HepG2 (cell line): ENCODE measurements around the gene RCC2. TPM values are rescaled to one million over a fixed set of nuclear protein-coding genes. Genes with fewer than 3 reads are reported as not detected.

Experiments
- ARHGAP35 ChIP-seq: sonication (generic); formaldehyde crosslinking; IDR thresholded peaks from 2 replicates; pipeline ENCODE4 v1.9.0; 2022; ENCODE audit warnings: mild to moderate bottlenecking, inconsistent platforms, moderate library complexity, missing genetic modification reagents, borderline replicate concordance
- FOXP4 ChIP-seq: sonication (generic); formaldehyde crosslinking; IDR thresholded peaks from 2 replicates; pipeline ENCODE4 v1.4.0; 2020; ENCODE audit warnings: missing genetic modification reagents
- HDAC2 ChIP-seq: sonication (generic); formaldehyde crosslinking; IDR thresholded peaks from 2 replicates; pipeline ENCODE4 v1.4.0; 2020; ENCODE audit warnings: missing genetic modification reagents
- MTA3 ChIP-seq: sonication (generic); formaldehyde crosslinking; IDR thresholded peaks from 2 replicates; pipeline ENCODE4 v1.4.0; 2020; ENCODE audit warnings: missing genetic modification reagents
- MTF1 ChIP-seq: sonication (generic); formaldehyde crosslinking; IDR thresholded peaks from 2 replicates; pipeline ENCODE4 v1.5.0; 2020; ENCODE audit warnings: missing genetic modification reagents
- MXD3 ChIP-seq: IDR thresholded peaks from 2 replicates; pipeline ENCODE4 v1.6.1; 2016; ENCODE audit warnings: mild to moderate bottlenecking, missing biosample characterization, missing genetic modification reagents
- PHF21A ChIP-seq: sonication (generic); formaldehyde crosslinking; IDR thresholded peaks from 2 replicates; pipeline ENCODE4 v1.5.0; 2020; ENCODE audit warnings: mild to moderate bottlenecking, missing genetic modification reagents
- POLR2A ChIP-seq, 2 experiments: IDR thresholded peaks; 2 replicates each; pipeline ENCODE4 v1.6.1; 2011; ENCODE audit warnings: low read depth in 2 of 2, low read length in 2 of 2, mild to moderate bottlenecking in 1 of 2, moderate library complexity in 1 of 2; ENCODE audit not compliant: insufficient read depth in 1 of 2
- ZBTB39 ChIP-seq: sonication (generic); formaldehyde crosslinking; IDR thresholded peaks from 2 replicates; pipeline ENCODE4 v1.5.0; 2020; ENCODE audit warnings: missing genetic modification reagents
- ZBTB44 ChIP-seq: sonication (generic); formaldehyde crosslinking; IDR thresholded peaks from 2 replicates; pipeline ENCODE4 v1.4.0; 2020; ENCODE audit warnings: missing genetic modification reagents
- ZNF143 ChIP-seq: sonication (generic); formaldehyde crosslinking; IDR thresholded peaks from 2 replicates; pipeline ENCODE4 v1.4.0; 2020; ENCODE audit warnings: missing genetic modification reagents
- ZNF766 ChIP-seq: sonication (generic); formaldehyde crosslinking; IDR thresholded peaks from 2 replicates; pipeline ENCODE4 v1.5.0; 2020; ENCODE audit warnings: missing genetic modification reagents, borderline replicate concordance
- ZNF775 ChIP-seq: sonication (generic); formaldehyde crosslinking; IDR thresholded peaks from 2 replicates; pipeline ENCODE4 v1.4.0; 2020; ENCODE audit warnings: missing genetic modification reagents, mild to moderate bottlenecking, moderate library complexity, borderline replicate concordance
- ZNF816 ChIP-seq: sonication (generic); formaldehyde crosslinking; IDR thresholded peaks from 2 replicates; pipeline ENCODE4 v1.8.0; 2022; ENCODE audit warnings: missing genetic modification reagents, mild to moderate bottlenecking, borderline replicate concordance
- ZXDC ChIP-seq: sonication (generic); formaldehyde crosslinking; IDR thresholded peaks from 2 replicates; pipeline ENCODE4 v1.5.0; 2020; ENCODE audit warnings: mild to moderate bottlenecking, missing genetic modification reagents
- polyA plus RNA-seq, 8 experiments: library from polyadenylated mRNA; depleted of rRNA in 3 of 8; stranded (reverse) in 7 of 8; unstranded in 1 of 8; fragments of >200 nt; fragmentation: Illumina TruSeq in 4 of 8; extraction: Trizol in 4 of 8; gene quantifications; 2 replicates each; pipeline versions ENCODE4 v1.2.1 to v1.2.3, GENCODE V29; 2011 to 2016; ENCODE audit warnings: low read depth in 4 of 8, missing spikeins in 1 of 8, mixed read lengths in 1 of 8; ENCODE audit not compliant: insufficient read depth in 1 of 8
- total RNA-seq, 5 experiments: library from RNA; depleted of rRNA; stranded (reverse); fragments of >200 nt; fragmentation: Illumina TruSeq; extraction: Trizol; gene quantifications; 2 replicates each; pipeline ENCODE4 v1.2.3, GENCODE V29; 2016; ENCODE audit warnings: low read depth in 1 of 5

Gene RCC2
- total and polyA plus RNA-seq, 2 of the 13 experiments (the other 11 are each of a cell fraction or from before 2014, with no cell fraction given): 20.5 to 55.8 TPM

GRCh38 chr1:17405898-17406759 lies 33.3 kb downstream of the RCC2 start (continued):
- TF ChIP-seq MXD3 (CRISPR knock-in tag) (no peak), MTF1 (CRISPR knock-in tag) (no peak), POLR2A (IDR thresholded peaks at IDR 0.05; ENCODE audit: insufficient read depth in 1 of 2, low read depth in 2 of 2, low read length in 2 of 2) (peak in 1 of 2 experiments; percentile 18; a peak in 1 of 4 replicates), ZBTB39 (CRISPR knock-in tag) (no peak), PHF21A (CRISPR knock-in tag) (no peak), ZBTB44 (CRISPR knock-in tag) (no peak), ZNF775 (no peak), ARHGAP35 (CRISPR knock-in tag) (no peak), ZNF816 (CRISPR knock-in tag) (no peak), ZNF143 (peak; percentile 75), ZXDC (no peak), HDAC2 (CRISPR knock-in tag) (no peak), FOXP4 (peak; percentile 22; the same call in 1 of the 2 replicates), MTA3 (no peak), ZNF766 (CRISPR knock-in tag) (no peak)
